Naive B cell (primary cell): ENCODE measurements around the gene SRM. TPM values are rescaled to one million over a fixed set of nuclear protein-coding genes. Genes with fewer than 3 reads are reported as not detected.
"Not testable (repeated sequence)": the region's sequence is repeated elsewhere in the genome, so short reads cannot be mapped to it uniquely, and the experiment has no call there.

ENCODE experiments used
- ATAC-seq, 2 donors: fragments of 150-1000 bp; cut with Tn5 transposase; 2 replicates each; pipeline ENCODE4 v1.10.0; 2021; ENCODE audit warnings: low read depth in 2 of 2, mild to moderate bottlenecking in 2 of 2, moderate library complexity in 2 of 2
- DNase-seq: peaks from one replicate; pipeline ENCODE4 v3.0.0; 2022
- H3K27ac Mint-ChIP-seq, 6 donors: one replicate each; pipeline ENCODE4 v1.8.0; 2020 to 2022; ENCODE audit warnings: mild to moderate bottlenecking in 6 of 6, mixed read lengths in 6 of 6, moderate library complexity in 5 of 6, inconsistent platforms in 2 of 6
- H3K27me3 Mint-ChIP-seq, 3 donors: one replicate each; pipeline ENCODE4 v1.8.0; 2021 to 2022; ENCODE audit warnings: mixed read lengths in 3 of 3, mild to moderate bottlenecking in 1 of 3
- H3K36me3 Mint-ChIP-seq, 2 donors: one replicate each; pipeline ENCODE4 v1.8.0; 2020 to 2022; ENCODE audit warnings: mixed read lengths in 2 of 2, inconsistent platforms in 1 of 2, mild to moderate bottlenecking in 1 of 2
- H3K4me1 Mint-ChIP-seq, 3 donors: one replicate each; pipeline ENCODE4 v1.8.0; 2020 to 2022; ENCODE audit warnings: mixed read lengths in 3 of 3, inconsistent platforms in 1 of 3, mild to moderate bottlenecking in 1 of 3, moderate library complexity in 1 of 3
- H3K4me3 Mint-ChIP-seq, 8 donors: one replicate each; pipeline ENCODE4 v1.8.0; 2020 to 2022; ENCODE audit warnings: mild to moderate bottlenecking in 8 of 8, mixed read lengths in 8 of 8, moderate library complexity in 8 of 8, inconsistent platforms in 2 of 8
- H3K9me3 Mint-ChIP-seq, 7 donors: one replicate each; pipeline ENCODE4 v1.8.0; 2020 to 2022; ENCODE audit warnings: mixed read lengths in 7 of 7, mild to moderate bottlenecking in 5 of 7, inconsistent platforms in 2 of 7, moderate library complexity in 1 of 7
- polyA plus RNA-seq, 6 donors: library from polyadenylated mRNA; unstranded; fragments of 300-500 nt; fragmentation: Illumina TruSeq; gene quantifications; one replicate each; pipeline ENCODE4 v1.2.3, GENCODE V29; 2021; ENCODE audit warnings: low read depth in 6 of 6

Gene SRM
- 100 to 1,000 TPM in 2 of 6 donors, 10 to 100 TPM in 4; 74.3 to 133 (median 89.4) TPM for polyA plus RNA-seq

DNA sequence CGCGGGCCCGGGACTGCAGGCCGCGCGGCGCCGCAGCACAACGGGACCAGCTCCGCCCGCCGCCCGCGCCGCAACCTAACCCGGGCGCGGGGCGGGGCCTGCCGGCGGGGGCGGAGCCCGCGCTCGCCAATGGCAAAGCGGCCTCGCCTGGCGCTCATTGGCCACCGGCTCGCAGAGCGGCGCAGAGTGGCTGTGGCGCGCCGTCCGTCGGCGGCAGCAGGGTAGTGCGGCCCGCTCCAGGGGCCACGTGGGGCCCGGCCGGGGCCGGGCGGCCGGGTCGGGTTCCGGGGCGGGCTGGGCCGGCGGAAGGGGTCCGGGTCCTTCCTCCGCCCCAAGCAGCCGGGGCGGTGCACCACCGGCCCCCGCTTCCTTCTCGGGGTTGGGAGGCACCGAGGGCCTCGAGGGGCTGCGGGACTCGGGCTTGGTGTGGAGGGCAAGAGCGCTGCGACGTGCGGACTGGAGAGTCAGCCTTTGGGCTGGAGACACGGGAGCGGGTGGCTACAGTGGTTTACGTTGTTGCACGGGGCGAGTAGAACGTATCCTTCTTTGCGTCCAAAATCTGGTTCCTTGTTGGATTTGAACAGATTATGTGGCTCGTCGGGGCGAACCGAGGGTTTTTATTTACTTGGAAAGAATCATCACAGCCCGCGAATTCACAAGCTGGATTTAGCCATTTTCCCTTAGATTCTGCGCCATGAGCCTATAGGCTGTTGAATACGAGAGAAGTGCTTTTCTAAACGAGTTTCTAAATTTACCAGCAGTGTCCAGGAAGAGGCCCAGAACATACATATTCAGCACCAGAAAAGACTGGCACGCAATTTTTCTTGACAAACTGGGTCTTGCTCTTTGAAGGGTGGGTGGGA is at the start of gene SRM:
TSS of gene SRM (minus strand) at position 51 of the 863 bp plus-strand sequence. CDS start 75 bp downstream, outside the sequence.
- peak; percentile 94 to 95 for ATAC-seq
- Mint-ChIP-seq H3K4me3 (peak within 1 kb of the TSS; percentile 85 to 96 (median 92)), H3K36me3 (peaks cover 0 to 3% of the 10 kb centered on the region in 2 donors), H3K4me1 (peaks cover 14 to 29% (median 15%) of the 10 kb centered on the region in 3 donors), H3K27ac (peak within 1 kb of the TSS in 5 of 6 donors; percentile 55 to 92 (median 83)), H3K9me3 (no peaks in the 10 kb centered on the region), H3K27me3 (no peaks in the 10 kb centered on the region)
- peak; percentile 94 for DNase-seq

DNA sequence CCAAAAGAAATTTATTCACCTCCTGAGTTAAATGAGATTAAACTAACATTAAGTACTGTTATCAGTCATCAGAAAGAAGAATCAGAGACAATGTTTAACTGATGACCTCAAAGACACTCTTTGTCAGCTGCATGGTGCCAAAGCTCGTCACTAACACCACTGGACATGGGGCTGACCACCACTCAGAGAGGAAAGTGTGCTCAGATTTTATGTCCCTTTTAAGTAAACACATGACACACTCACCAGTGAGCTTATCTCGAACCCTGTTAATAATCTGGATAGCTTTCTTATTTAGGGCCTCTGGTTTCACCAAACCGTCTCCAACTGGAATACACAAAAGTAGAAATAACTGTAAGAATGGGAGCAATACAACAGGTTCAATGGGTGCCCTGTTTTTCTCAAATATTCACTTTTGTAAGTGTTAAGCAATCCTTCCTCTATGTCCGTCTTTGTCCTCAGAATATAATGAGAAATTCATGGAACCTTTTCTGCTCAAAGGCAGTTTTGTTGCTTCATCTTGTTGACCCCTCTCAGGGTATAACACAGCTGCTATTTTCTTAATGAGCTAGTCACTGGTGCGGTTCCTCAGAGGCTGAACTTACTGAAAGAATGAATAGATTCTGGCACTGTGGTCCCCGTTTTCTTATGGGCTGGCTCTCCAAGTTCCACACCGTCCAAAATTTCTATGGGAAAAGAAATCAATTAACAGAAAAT is 49.4 kb upstream of the SRM start:
- Mint-ChIP-seq H3K27me3 (no peaks in the 10 kb centered on the region), H3K27ac (no peak overlapping the region), H3K9me3 (no peaks in the 10 kb centered on the region), H3K36me3 (peaks cover 20 to 37% of the 10 kb centered on the region in 2 donors), H3K4me1 (no peaks in the 10 kb centered on the region), H3K4me3 (no peak overlapping the region)
- no peak for DNase-seq
- no peak for ATAC-seq

DNA sequence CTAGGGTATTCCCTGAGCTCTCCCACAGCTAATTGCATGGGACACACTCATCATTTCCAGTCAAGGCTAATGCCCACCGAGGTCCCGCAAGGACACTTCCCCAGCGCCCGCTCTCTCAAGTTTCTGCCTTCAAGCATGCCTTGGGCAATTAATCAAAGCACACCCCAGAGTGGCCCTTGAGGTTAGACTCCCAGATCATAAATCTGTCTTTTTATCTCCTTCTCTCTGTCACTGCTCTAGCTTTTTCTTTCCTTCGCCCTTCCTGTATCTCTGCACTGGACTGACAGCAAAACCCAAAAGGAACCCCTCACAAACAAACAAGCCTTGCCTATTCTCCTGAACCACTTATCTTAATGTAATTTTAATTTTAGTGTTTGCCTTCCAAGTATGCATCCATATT is 47.8 kb upstream of the SRM start:
- H3K4me3 Mint-ChIP-seq: no peak overlapping the region
- peaks cover 16 to 27% of the 10 kb centered on the region in 2 donors for H3K36me3 Mint-ChIP-seq
- no peaks in the 10 kb centered on the region for H3K9me3 Mint-ChIP-seq
- no peaks in the 10 kb centered on the region for H3K27me3 Mint-ChIP-seq
- ATAC-seq (no peak), DNase-seq (no peak)
- no peaks in the 10 kb centered on the region for H3K4me1 Mint-ChIP-seq
- no peak overlapping the region for H3K27ac Mint-ChIP-seq

DNA sequence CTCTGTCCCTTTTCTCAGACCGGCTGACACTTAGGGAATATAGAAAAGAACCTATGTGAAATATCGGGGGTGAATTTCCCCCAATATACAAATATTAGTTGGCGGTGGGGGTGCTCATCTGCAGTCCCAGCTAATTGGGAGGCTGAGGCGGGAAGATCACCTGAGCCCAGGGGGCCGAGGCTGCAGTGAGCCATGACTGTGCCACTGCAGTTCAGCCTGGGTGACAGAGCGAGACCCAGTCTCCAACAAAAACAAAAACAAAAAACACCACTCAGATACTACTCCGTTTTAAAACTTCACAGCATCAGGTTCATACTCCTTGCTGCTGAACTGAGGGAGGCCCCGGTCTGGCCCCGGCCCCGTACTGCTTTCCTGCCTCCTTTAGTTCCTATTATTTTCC is 45.8 kb upstream of the SRM start:
- ATAC-seq (no peak), DNase-seq (no peak)
- peaks cover 16 to 20% of the 10 kb centered on the region in 2 donors for H3K36me3 Mint-ChIP-seq
- no peaks in the 10 kb centered on the region for H3K9me3 Mint-ChIP-seq
- peak overlapping the region in 2 of 6 donors; percentile 29 to 41 for H3K27ac Mint-ChIP-seq
- peaks cover 0 to 4% (median 0%) of the 10 kb centered on the region in 3 donors for H3K4me1 Mint-ChIP-seq
- H3K27me3 Mint-ChIP-seq: no peaks in the 10 kb centered on the region
- peak overlapping the region in 1 of 8 donors; percentile 33 for H3K4me3 Mint-ChIP-seq

DNA sequence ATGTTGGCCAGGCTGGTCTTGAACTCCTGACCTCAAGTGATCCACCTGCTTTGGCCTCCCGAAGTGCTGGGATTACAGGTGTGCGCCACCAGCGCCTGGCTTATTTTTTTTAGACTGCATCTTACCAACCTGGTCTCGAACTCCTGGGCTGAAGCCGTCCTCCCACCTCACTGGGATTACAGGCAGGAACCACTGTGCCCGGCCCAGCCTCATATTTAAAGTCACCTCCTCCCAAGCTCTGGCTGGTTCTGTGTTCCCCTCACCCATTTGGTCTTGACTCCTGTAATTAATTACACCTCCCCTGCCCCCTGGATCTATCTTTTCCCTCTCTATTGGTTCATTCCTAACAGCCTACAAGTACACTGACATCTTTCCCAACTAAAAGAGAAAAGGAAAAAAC is 41.5 kb upstream of the SRM start:
- ATAC-seq (no peak), DNase-seq (no peak)
- Mint-ChIP-seq H3K9me3 (no peaks in the 10 kb centered on the region), H3K36me3 (peaks cover 4 to 8% of the 10 kb centered on the region in 2 donors), H3K27me3 (no peaks in the 10 kb centered on the region), H3K27ac (peak overlapping the region in 4 of 6 donors; percentile 48 to 87 (median 82)), H3K4me3 (peak overlapping the region; percentile 41 to 86 (median 69)), H3K4me1 (peaks cover 6 to 19% (median 11%) of the 10 kb centered on the region in 3 donors)

DNA sequence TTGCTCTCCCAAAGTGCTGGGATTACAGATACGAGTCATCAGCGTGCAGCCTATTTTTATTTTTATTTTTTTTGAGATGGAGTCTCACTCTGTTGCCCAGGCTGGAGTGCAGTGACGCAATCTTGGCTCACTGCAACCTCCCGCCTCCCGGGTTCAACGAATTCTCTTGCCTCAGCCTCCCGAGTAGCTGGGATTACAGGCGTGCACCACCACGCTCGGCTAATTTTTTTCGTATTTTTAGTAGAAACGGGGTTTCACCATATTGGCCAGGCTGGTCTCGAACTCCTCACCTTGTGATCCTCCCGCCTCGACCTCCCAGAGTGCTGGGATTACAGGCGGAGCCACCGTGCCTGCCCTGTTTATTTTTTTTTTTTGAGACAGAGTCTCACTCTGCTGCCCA is 41.0 kb upstream of the SRM start:
- Mint-ChIP-seq H3K27ac (peak overlapping the region in 1 of 6 donors; percentile 79), H3K4me1 (peaks cover 6 to 19% (median 11%) of the 10 kb centered on the region in 3 donors), H3K4me3 (peak overlapping the region in 4 of 8 donors; percentile 81 to 95 (median 90))
- ATAC-seq, H3K27me3 Mint-ChIP-seq, DNase-seq, H3K9me3 Mint-ChIP-seq, H3K36me3 Mint-ChIP-seq: not testable (repeated sequence)

DNA sequence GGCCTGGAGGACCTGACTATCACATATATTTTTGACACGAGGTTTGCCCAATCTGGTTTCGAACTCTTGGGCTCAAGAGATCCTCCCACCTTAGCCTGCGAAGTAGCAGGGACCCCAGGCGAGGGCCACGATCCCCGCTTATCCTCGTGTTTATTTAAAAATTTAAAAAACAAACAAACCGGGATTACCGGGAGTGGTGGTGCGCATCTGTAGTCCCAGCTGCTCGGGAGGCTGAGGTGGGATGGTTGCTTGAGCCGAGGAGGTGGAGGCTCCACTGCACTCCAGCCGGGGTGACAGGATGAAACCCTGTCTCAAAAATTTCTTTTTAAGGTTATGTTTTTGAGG is 40.3 kb upstream of the SRM start:
- Mint-ChIP-seq H3K27ac (peak overlapping the region in 5 of 6 donors; percentile 91 to 99 (median 94)), H3K36me3 (no peaks in the 10 kb centered on the region), H3K4me3 (peak overlapping the region; percentile 94 to 97 (median 95)), H3K27me3 (no peaks in the 10 kb centered on the region), H3K9me3 (no peaks in the 10 kb centered on the region), H3K4me1 (peaks cover 6 to 19% (median 11%) of the 10 kb centered on the region in 3 donors)
- no peak for ATAC-seq
- no peak for DNase-seq

DNA sequence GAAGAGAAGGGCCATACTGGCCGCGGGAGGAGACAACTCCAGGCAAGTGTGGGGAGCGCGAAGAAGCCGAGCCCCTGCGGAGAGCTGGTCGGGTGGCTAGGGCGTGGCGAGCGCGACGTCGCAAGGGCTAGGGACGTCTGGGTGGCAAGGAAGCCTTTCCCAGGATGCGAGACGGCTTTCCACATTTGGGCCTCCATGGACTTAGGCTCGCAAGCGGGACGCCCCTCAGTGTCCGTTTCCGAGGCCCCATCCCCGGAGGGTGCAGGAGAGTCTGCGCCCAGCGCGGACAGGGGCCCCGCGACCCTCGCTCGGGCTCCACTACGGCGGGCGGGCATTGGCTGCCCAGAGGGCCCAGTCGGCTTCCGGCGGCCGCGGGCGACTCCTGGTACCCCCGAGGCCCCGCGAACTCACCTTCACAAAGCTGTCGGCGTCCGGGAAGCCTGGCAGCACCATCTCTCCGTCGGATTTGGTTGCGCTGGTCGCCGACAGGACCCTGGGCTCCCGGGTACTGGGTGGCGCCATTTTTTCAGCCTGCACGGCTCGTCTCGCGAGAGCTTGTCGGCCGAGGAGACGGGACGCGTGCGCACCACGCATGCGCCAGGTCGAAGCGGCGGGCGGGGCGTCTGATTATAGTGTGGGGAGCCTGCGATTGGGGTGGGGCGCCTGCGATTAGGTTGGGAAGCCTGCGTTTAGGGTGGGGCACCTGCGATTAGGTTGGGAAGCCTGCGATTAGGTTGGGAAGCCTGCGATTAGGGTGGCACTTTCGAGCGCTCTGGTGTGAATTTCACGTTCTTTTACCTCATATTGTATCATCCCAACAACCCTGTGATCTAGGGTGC is 39.7 kb upstream of the SRM start, which contains the start of gene EXOSC10:
TSS of gene EXOSC10 (minus strand) at position 560 of the 839 bp plus-strand sequence. CDS start at position 522, 38 bp downstream.
- Mint-ChIP-seq H3K4me3 (peak within 1 kb of the TSS; percentile 94 to 97 (median 95)), H3K36me3 (no peaks in the 10 kb centered on the region), H3K9me3 (no peaks in the 10 kb centered on the region), H3K27me3 (no peaks in the 10 kb centered on the region), H3K27ac (peak within 1 kb of the TSS; percentile 91 to 99 (median 94)), H3K4me1 (peaks cover 6 to 19% (median 11%) of the 10 kb centered on the region in 3 donors)
- ATAC-seq (peak; percentile 96 to 98), DNase-seq (peak; percentile 92)

DNA sequence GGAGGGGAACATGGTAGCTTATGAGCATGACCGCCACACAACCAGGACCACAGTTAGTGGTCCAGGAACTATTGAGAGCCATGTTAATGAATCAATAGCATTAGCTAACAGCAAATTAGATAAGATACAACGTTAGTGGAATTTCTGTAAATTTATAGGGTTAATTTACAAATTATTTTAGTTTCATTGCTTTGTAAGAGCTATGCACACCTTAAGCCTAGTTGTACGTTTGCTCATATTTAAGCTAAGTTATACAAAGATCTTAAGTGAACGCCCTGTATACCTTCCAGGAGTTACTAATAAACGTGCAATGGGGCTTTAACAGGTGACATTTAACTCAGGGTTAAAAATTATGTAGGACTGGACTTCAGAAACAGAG is 39.1 kb upstream of the SRM start:
- DNase-seq (no peak), ATAC-seq (no peak)
- Mint-ChIP-seq H3K27me3 (no peaks in the 10 kb centered on the region), H3K4me3 (peak overlapping the region; percentile 94 to 97 (median 95)), H3K4me1 (peaks cover 6 to 19% (median 11%) of the 10 kb centered on the region in 3 donors), H3K36me3 (no peaks in the 10 kb centered on the region), H3K9me3 (no peaks in the 10 kb centered on the region), H3K27ac (peak overlapping the region; percentile 79 to 99 (median 92))

DNA sequence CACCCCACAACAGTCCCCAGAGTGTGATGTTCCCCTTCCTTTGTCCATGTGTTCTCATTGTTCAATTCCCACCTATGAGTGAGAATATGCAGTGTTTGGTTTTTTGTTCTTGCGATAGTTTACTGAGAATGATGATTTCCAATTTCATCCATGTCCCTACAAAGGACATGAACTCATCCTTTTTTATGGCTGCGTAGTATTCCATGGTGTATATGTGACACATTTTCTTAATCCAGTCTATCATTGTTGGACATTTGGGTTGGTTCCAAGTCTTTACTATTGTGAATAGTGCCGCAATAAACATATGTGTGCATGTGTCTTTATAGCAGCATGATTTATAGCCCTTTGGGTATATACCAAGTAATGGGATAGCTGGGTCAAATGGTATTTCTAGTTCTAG is 24.0 kb upstream of the SRM start:
- ATAC-seq: not testable (repeated sequence)

DNA sequence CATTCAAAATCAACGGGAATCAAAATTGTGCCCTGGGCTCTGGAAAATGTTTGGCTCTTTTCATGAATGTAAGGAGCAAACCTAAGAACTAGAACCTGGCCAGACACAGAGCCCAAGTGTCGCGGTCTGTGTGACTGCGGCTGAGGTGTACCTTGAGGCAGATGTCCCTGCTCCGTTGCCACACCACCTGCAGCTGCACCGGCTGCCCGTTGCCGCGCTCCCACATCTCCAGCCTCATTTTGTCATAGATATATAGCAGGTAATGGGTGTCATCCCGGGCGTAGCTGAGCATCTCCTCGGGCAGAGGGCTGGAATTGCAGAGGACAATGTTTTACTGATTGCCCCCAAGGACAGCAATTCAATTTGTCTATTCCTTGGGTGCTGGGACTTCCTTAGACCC is 21.1 kb upstream of the SRM start:
- Mint-ChIP-seq H3K27ac (no peak overlapping the region), H3K36me3 (peaks cover 13 to 18% of the 10 kb centered on the region in 2 donors)

More for the DNA sequence above, 24.0 kb upstream of the SRM start:
- not testable (repeated sequence) for H3K4me3 Mint-ChIP-seq, H3K9me3 Mint-ChIP-seq, H3K27ac Mint-ChIP-seq, DNase-seq, H3K4me1 Mint-ChIP-seq, H3K27me3 Mint-ChIP-seq
- peaks cover 17 to 21% of the 10 kb centered on the region in 2 donors for H3K36me3 Mint-ChIP-seq

DNA sequence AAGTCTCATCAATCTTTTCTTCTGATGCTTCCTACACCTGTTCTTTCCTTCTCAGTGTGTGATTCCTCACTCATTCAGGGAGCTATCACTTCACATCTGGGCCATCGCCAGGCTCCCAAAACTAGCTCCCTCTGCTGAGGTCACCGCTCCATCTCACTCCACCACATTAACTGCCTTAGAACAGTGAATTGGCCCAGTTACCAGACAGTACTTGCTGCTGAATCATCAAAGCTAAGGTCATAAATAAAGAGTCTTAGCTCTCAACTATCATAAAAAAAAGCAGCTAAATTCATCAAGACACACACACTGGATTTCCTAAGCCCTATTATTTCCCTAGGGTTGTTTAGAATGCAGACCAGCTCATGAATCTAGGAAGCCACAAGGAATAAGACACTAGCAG is 18.8 kb upstream of the SRM start:
- DNase-seq: no peak
- H3K36me3 Mint-ChIP-seq: peaks cover 13 to 18% of the 10 kb centered on the region in 2 donors
- no peak overlapping the region for H3K4me3 Mint-ChIP-seq
- H3K9me3 Mint-ChIP-seq: no peaks in the 10 kb centered on the region
- H3K27ac Mint-ChIP-seq: no peak overlapping the region
- no peaks in the 10 kb centered on the region for H3K4me1 Mint-ChIP-seq
- no peaks in the 10 kb centered on the region for H3K27me3 Mint-ChIP-seq
- no peak for ATAC-seq

More for the DNA sequence above, 21.1 kb upstream of the SRM start:
- Mint-ChIP-seq H3K27me3 (no peaks in the 10 kb centered on the region), H3K4me1 (no peaks in the 10 kb centered on the region), H3K9me3 (no peaks in the 10 kb centered on the region), H3K4me3 (no peak overlapping the region)
- ATAC-seq (no peak), DNase-seq (no peak)

DNA sequence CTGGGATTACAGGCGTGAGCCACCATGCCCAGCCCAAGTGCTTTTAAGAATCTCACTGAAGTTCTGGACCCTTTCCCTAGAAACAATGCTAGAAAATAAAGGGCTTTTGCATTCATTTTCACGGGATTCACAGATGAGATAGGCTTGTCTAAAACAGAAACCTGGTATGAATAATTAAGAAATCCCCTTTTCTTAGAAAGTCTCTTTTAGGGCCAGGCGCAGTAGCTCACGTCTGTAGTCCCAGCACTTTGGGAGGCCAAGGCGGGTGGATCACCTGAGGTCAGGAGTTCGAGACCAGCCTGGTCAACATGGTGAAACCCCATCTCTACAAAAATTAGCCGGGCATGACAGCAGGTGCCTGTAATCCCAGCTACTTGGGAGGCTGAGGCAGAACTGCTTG is 13.6 kb upstream of the SRM start:
- H3K4me3 Mint-ChIP-seq, H3K27me3 Mint-ChIP-seq, H3K27ac Mint-ChIP-seq, H3K9me3 Mint-ChIP-seq, H3K4me1 Mint-ChIP-seq, DNase-seq, ATAC-seq: not testable (repeated sequence)
- H3K36me3 Mint-ChIP-seq: peaks cover 11 to 33% of the 10 kb centered on the region in 2 donors
